ENCODE results near the gene FBXO9.

DNA sequence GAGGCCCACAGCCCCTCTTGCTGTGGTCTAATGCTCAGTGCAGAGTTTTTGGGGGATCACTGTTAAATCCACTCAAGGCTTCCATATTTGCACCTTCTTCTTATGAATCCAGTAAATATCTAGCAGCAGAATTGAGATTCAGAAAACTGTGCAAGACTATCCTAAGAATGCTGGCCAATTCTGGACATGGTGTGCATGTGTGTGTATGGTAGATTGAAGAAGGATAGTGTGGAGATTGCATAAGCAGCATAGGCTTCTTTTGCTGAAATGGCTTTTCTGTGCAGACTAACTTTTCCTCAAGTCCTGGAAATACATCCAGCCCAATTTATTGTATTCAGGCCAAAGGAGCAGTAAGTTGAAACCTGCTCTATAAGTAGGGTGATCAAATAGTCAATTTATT, 39.7 kb downstream of the FBXO9 start:
- TF ChIP-seq CTCF (IDR thresholded peaks at IDR 0.05) (no peak), POLR2AphosphoS5 (IDR thresholded peaks at IDR 0.05; ENCODE audit: insufficient read depth in 1 of 2, low read depth in 1 of 2) (no peak)
